OCI-LY1 (cell line): ENCODE data around the gene PHOSPHO2.

Experiments
- EZH2 ChIP-seq: fragments of 200-600 bp; sonication (generic), shearing (Covaris generic); IDR thresholded peaks from 2 replicates; pipeline ENCODE4 v1.8.0; 2017; ENCODE audit warnings: borderline replicate concordance, mixed run types, mild to moderate bottlenecking, antibody characterized with exemption, low read length, moderate library complexity, mixed read lengths
- TF ChIP-seq, protein P1 (sequence below): fragments of 200-600 bp; sonication (generic), shearing (Covaris generic); IDR thresholded peaks from 2 replicates; pipeline ENCODE4 v1.5.1; 2017; ENCODE audit warnings: mild to moderate bottlenecking, antibody characterized with exemption, low read length, moderate library complexity, mixed read lengths

DNA sequence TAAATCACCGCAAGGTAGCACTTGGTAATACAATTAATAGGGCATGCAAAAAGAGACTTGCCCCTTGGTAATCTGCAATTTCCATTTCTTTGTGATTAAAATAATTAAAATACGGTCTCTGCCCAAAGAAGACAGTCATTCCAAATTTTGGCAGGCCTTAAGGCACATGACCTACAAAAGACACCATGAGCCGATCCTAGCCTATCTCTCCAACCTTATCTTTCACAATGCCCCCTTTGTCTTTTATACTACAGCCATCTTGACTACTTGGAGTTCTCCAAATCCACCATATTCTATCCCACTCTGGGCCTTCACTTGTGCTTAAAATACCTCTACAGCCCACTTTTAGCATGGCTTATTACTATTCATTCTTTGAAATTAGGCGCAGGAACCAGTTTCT lies 23.3 kb upstream of the PHOSPHO2 start:
- TF ChIP-seq, protein P1, sequence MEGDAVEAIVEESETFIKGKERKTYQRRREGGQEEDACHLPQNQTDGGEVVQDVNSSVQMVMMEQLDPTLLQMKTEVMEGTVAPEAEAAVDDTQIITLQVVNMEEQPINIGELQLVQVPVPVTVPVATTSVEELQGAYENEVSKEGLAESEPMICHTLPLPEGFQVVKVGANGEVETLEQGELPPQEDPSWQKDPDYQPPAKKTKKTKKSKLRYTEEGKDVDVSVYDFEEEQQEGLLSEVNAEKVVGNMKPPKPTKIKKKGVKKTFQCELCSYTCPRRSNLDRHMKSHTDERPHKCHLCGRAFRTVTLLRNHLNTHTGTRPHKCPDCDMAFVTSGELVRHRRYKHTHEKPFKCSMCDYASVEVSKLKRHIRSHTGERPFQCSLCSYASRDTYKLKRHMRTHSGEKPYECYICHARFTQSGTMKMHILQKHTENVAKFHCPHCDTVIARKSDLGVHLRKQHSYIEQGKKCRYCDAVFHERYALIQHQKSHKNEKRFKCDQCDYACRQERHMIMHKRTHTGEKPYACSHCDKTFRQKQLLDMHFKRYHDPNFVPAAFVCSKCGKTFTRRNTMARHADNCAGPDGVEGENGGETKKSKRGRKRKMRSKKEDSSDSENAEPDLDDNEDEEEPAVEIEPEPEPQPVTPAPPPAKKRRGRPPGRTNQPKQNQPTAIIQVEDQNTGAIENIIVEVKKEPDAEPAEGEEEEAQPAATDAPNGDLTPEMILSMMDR: no peak
- no peak for TF ChIP-seq EZH2
